Measurements from ENCODE around the gene AMBN.
A peak's percentile ranks its signal among the peaks of the same experiment; 100 is the strongest.

The AMBN gene

GRCh38 chr4:70577220-70577927, 14.7 kb upstream of the AMBN start:
- H3K4me1 ChIP-seq (ENCODE audit: control insufficient read depth, insufficient read depth, low read length, poor library complexity, severe bottlenecking), result no peaks in the 10 kb centered on the region
- peaks cover 3% of the 10 kb centered on the region for H3K27me3 ChIP-seq (replicated peaks; ENCODE audit: control insufficient read depth, insufficient read depth, low read length, poor library complexity, severe bottlenecking)
- no peak overlapping the region for H3K27ac ChIP-seq (ENCODE audit: insufficient read depth, low read length, poor library complexity, severe bottlenecking)
- H3K36me3 ChIP-seq (ENCODE audit: control insufficient read depth, insufficient read depth, low read length), result no peaks in the 10 kb centered on the region
- no peaks in the 10 kb centered on the region for H3K9me3 ChIP-seq (ENCODE audit: control insufficient read depth, low read length)
- DNase-seq, result no peak
- no peak overlapping the region for H3K4me3 ChIP-seq (ENCODE audit: insufficient read depth, low read depth, low read length, poor library complexity, severe bottlenecking)

- Histone ChIP-seq H3K36me3 (ENCODE audit: control insufficient read depth, insufficient read depth, low read length) (no peaks in the 10 kb centered on the region), H3K4me1 (ENCODE audit: control insufficient read depth, insufficient read depth, low read length, poor library complexity, severe bottlenecking) (no peaks in the 10 kb centered on the region), H3K27me3 (replicated peaks; ENCODE audit: control insufficient read depth, insufficient read depth, low read length, poor library complexity, severe bottlenecking) (peaks cover 3% of the 10 kb centered on the region), H3K4me3 (ENCODE audit: insufficient read depth, low read depth, low read length, poor library complexity, severe bottlenecking) (no peak overlapping the region), H3K27ac (ENCODE audit: insufficient read depth, low read length, poor library complexity, severe bottlenecking) (no peak overlapping the region), H3K9me3 (ENCODE audit: control insufficient read depth, low read length) (no peaks in the 10 kb centered on the region)
- DNase-seq, result no peak
These were observed 10.1 kb upstream of the AMBN start for GRCh38 chr4:70581980-70582379.

GRCh38 chr4:70583952-70584834, 7.9 kb upstream of the AMBN start:
- no peak for DNase-seq

GRCh38 chr4:70586841-70587240, 5.2 kb upstream of the AMBN start:
- Histone ChIP-seq H3K27ac (ENCODE audit: insufficient read depth, low read length, poor library complexity, severe bottlenecking) (no peak overlapping the region), H3K4me1 (ENCODE audit: control insufficient read depth, insufficient read depth, low read length, poor library complexity, severe bottlenecking) (no peaks in the 10 kb centered on the region), H3K4me3 (ENCODE audit: insufficient read depth, low read depth, low read length, poor library complexity, severe bottlenecking) (no peak overlapping the region), H3K27me3 (replicated peaks; ENCODE audit: control insufficient read depth, insufficient read depth, low read length, poor library complexity, severe bottlenecking) (no peaks in the 10 kb centered on the region), H3K9me3 (ENCODE audit: control insufficient read depth, low read length) (no peaks in the 10 kb centered on the region), H3K36me3 (ENCODE audit: control insufficient read depth, insufficient read depth, low read length) (no peaks in the 10 kb centered on the region)
- DNase-seq, result no peak

More at GRCh38 chr4:70583952-70584834, 7.9 kb upstream of the AMBN start:
- H3K36me3 ChIP-seq (ENCODE audit: control insufficient read depth, insufficient read depth, low read length), result no peaks in the 10 kb centered on the region
- no peaks in the 10 kb centered on the region for H3K4me1 ChIP-seq (ENCODE audit: control insufficient read depth, insufficient read depth, low read length, poor library complexity, severe bottlenecking)
- H3K9me3 ChIP-seq (ENCODE audit: control insufficient read depth, low read length), result no peaks in the 10 kb centered on the region
- H3K4me3 ChIP-seq (ENCODE audit: insufficient read depth, low read depth, low read length, poor library complexity, severe bottlenecking), result no peak overlapping the region
- H3K27ac ChIP-seq (ENCODE audit: insufficient read depth, low read length, poor library complexity, severe bottlenecking), result no peak overlapping the region
- H3K27me3 ChIP-seq (replicated peaks; ENCODE audit: control insufficient read depth, insufficient read depth, low read length, poor library complexity, severe bottlenecking), result no peaks in the 10 kb centered on the region

- Histone ChIP-seq H3K4me1 (ENCODE audit: control insufficient read depth, insufficient read depth, low read length, poor library complexity, severe bottlenecking) (no peaks in the 10 kb centered on the region), H3K9me3 (ENCODE audit: control insufficient read depth, low read length) (no peaks in the 10 kb centered on the region), H3K27ac (ENCODE audit: insufficient read depth, low read length, poor library complexity, severe bottlenecking) (no peak overlapping the region), H3K27me3 (replicated peaks; ENCODE audit: control insufficient read depth, insufficient read depth, low read length, poor library complexity, severe bottlenecking) (no peaks in the 10 kb centered on the region), H3K36me3 (ENCODE audit: control insufficient read depth, insufficient read depth, low read length) (no peaks in the 10 kb centered on the region), H3K4me3 (ENCODE audit: insufficient read depth, low read depth, low read length, poor library complexity, severe bottlenecking) (no peak overlapping the region)
- no peak for DNase-seq
These were observed 2.3 kb upstream of the AMBN start for GRCh38 chr4:70589785-70590184.

GRCh38 chr4:70594196-70594595, 2.1 kb downstream of the AMBN start:
- DNase-seq, result no peak
- Histone ChIP-seq H3K4me1 (ENCODE audit: control insufficient read depth, insufficient read depth, low read length, poor library complexity, severe bottlenecking) (no peaks in the 10 kb centered on the region), H3K27me3 (replicated peaks; ENCODE audit: control insufficient read depth, insufficient read depth, low read length, poor library complexity, severe bottlenecking) (no peaks in the 10 kb centered on the region), H3K9me3 (ENCODE audit: control insufficient read depth, low read length) (no peaks in the 10 kb centered on the region), H3K4me3 (ENCODE audit: insufficient read depth, low read depth, low read length, poor library complexity, severe bottlenecking) (no peak overlapping the region), H3K36me3 (ENCODE audit: control insufficient read depth, insufficient read depth, low read length) (no peaks in the 10 kb centered on the region), H3K27ac (ENCODE audit: insufficient read depth, low read length, poor library complexity, severe bottlenecking) (no peak overlapping the region)

GRCh38 chr4:70600305-70600704, 8.2 kb downstream of the AMBN start:
- Histone ChIP-seq H3K4me1 (ENCODE audit: control insufficient read depth, insufficient read depth, low read length, poor library complexity, severe bottlenecking) (no peaks in the 10 kb centered on the region), H3K27ac (ENCODE audit: insufficient read depth, low read length, poor library complexity, severe bottlenecking) (no peak overlapping the region), H3K27me3 (replicated peaks; ENCODE audit: control insufficient read depth, insufficient read depth, low read length, poor library complexity, severe bottlenecking) (no peaks in the 10 kb centered on the region), H3K36me3 (ENCODE audit: control insufficient read depth, insufficient read depth, low read length) (no peaks in the 10 kb centered on the region), H3K9me3 (ENCODE audit: control insufficient read depth, low read length) (no peaks in the 10 kb centered on the region), H3K4me3 (ENCODE audit: insufficient read depth, low read depth, low read length, poor library complexity, severe bottlenecking) (no peak overlapping the region)
- DNase-seq, result no peak

GRCh38 chr4:70600977-70601376, 8.9 kb downstream of the AMBN start:
- no peak for DNase-seq
- no peak overlapping the region for H3K4me3 ChIP-seq (ENCODE audit: insufficient read depth, low read depth, low read length, poor library complexity, severe bottlenecking)
- no peak overlapping the region for H3K27ac ChIP-seq (ENCODE audit: insufficient read depth, low read length, poor library complexity, severe bottlenecking)
- H3K36me3 ChIP-seq (ENCODE audit: control insufficient read depth, insufficient read depth, low read length), result no peaks in the 10 kb centered on the region
- no peaks in the 10 kb centered on the region for H3K9me3 ChIP-seq (ENCODE audit: control insufficient read depth, low read length)
- no peaks in the 10 kb centered on the region for H3K27me3 ChIP-seq (replicated peaks; ENCODE audit: control insufficient read depth, insufficient read depth, low read length, poor library complexity, severe bottlenecking)
- H3K4me1 ChIP-seq (ENCODE audit: control insufficient read depth, insufficient read depth, low read length, poor library complexity, severe bottlenecking), result no peaks in the 10 kb centered on the region

GRCh38 chr4:70601422-70602039, 9.5 kb downstream of the AMBN start:
- Histone ChIP-seq H3K4me1 (ENCODE audit: control insufficient read depth, insufficient read depth, low read length, poor library complexity, severe bottlenecking) (no peaks in the 10 kb centered on the region), H3K27me3 (replicated peaks; ENCODE audit: control insufficient read depth, insufficient read depth, low read length, poor library complexity, severe bottlenecking) (no peaks in the 10 kb centered on the region), H3K4me3 (ENCODE audit: insufficient read depth, low read depth, low read length, poor library complexity, severe bottlenecking) (no peak overlapping the region), H3K36me3 (ENCODE audit: control insufficient read depth, insufficient read depth, low read length) (no peaks in the 10 kb centered on the region), H3K27ac (ENCODE audit: insufficient read depth, low read length, poor library complexity, severe bottlenecking) (no peak overlapping the region), H3K9me3 (ENCODE audit: control insufficient read depth, low read length) (no peaks in the 10 kb centered on the region)
- DNase-seq, result peak; percentile 27 to 50 (median 31)

GRCh38 chr4:70603856-70604255, 11.8 kb downstream of the AMBN start:
- H3K4me3 ChIP-seq (ENCODE audit: insufficient read depth, low read depth, low read length, poor library complexity, severe bottlenecking), result no peak overlapping the region
- H3K4me1 ChIP-seq (ENCODE audit: control insufficient read depth, insufficient read depth, low read length, poor library complexity, severe bottlenecking), result no peaks in the 10 kb centered on the region
- no peaks in the 10 kb centered on the region for H3K9me3 ChIP-seq (ENCODE audit: control insufficient read depth, low read length)
- H3K27ac ChIP-seq (ENCODE audit: insufficient read depth, low read length, poor library complexity, severe bottlenecking), result no peak overlapping the region
- DNase-seq, result no peak
- no peaks in the 10 kb centered on the region for H3K27me3 ChIP-seq (replicated peaks; ENCODE audit: control insufficient read depth, insufficient read depth, low read length, poor library complexity, severe bottlenecking)
- no peaks in the 10 kb centered on the region for H3K36me3 ChIP-seq (ENCODE audit: control insufficient read depth, insufficient read depth, low read length)

All from effector memory CD4-positive, alpha-beta T cell (primary cell).